Thyroid gland (tissue), 4 donors: Measurements from ENCODE around the gene POU6F2. TPM values are rescaled to one million over a fixed set of nuclear protein-coding genes. Genes with fewer than 3 reads are reported as not detected.

ENCODE experiments used
- DNase-seq, 2 donors: peaks; one replicate each; pipeline ENCODE4 v3.0.0-alpha.2; 2019
- H3K27ac ChIP-seq, 3 donors: fragments of 200-600 bp; sonication (generic); 1 replicate in 2 of 3; 2 replicates in 1 of 3; pipeline ENCODE4 v1.5.1; 2016 to 2019; ENCODE audit warnings: mild to moderate bottlenecking in 1 of 3, moderate library complexity in 1 of 3
- H3K27me3 ChIP-seq: fragments of 200-600 bp; sonication (generic); one replicate; pipeline ENCODE4 v1.5.1; 2019
- H3K36me3 ChIP-seq, 2 donors: fragments of 200-600 bp; sonication (generic); one replicate each; pipeline ENCODE4 v1.5.1; 2016 to 2019
- H3K4me1 ChIP-seq, 2 donors: fragments of 200-600 bp; sonication (generic); one replicate each; pipeline ENCODE4 v1.5.1; 2017 to 2019
- H3K4me3 ChIP-seq, 3 donors: fragments of 200-600 bp; sonication (generic); replicated peaks in 1 of 3; 1 replicate in 2 of 3; 2 replicates in 1 of 3; pipeline ENCODE4 v1.5.1; 2016; ENCODE audit warnings: mild to moderate bottlenecking in 1 of 3
- H3K9me3 ChIP-seq: fragments of 200-600 bp; sonication (generic); one replicate; pipeline ENCODE4 v1.5.1; 2017
- POLR2A ChIP-seq, 2 donors: fragments of 450-650 bp; IDR thresholded peaks; one replicate each; pipeline ENCODE4 v1.6.1; 2017; ENCODE audit warnings: antibody characterized with exemption in 2 of 2, mild to moderate bottlenecking in 2 of 2, moderate library complexity in 1 of 2
- WGBS, 2 donors: methylation state at CpG; one replicate each; pipeline ENCODE4 v1.1.5; 2017; 5-methylcytosine and 5-hydroxymethylcytosine counted together
- intact Hi-C: fragments of 100-400 bp; cut with DNase I; formaldehyde crosslinking; loops from one replicate; pipeline ENCODE4 v1.15.1; 2023
- total RNA-seq, 4 donors: library from RNA; depleted of rRNA; stranded (reverse); fragments of >200 nt; gene quantifications; one replicate each; pipeline ENCODE4 v1.2.3, GENCODE V29; 2016
- TF ChIP-seq, protein P1 (sequence below), 6 experiments: fragments of 200-600 bp in 3 of 6; fragments of 450-650 bp in 3 of 6; sonication (generic) in 3 of 6; IDR thresholded peaks; one replicate each; pipeline ENCODE4 v1.5.1; 2016 to 2019; ENCODE audit warnings: antibody characterized with exemption in 6 of 6, mild to moderate bottlenecking in 2 of 6, inconsistent platforms in 1 of 6, moderate library complexity in 1 of 6

The POU6F2 gene
- total RNA-seq, 4 donors from 2014 or later, result 0.33 TPM; not detected in 3

DNA sequence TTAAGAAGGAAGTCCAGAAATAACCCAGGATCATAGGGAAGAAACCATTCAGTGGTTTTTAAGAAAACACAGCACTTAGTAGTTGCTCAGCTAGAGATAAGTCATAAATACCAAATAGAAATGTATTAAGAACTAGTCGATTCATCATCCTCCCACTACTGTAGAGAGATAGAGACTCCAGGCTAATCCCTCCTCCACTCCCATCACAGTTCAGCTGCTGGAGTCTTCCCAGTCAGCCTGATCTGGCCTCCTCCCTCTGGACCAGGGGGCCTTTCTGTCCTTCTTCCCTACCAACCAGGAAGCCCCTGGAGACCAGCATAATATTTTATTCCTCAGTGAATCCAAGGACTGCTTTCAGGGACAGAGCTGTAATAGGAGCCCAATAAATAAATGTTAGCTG lies 294.4 kb downstream of the POU6F2 start:
- no peaks in the 10 kb centered on the region for H3K4me1 ChIP-seq
- 67 to 81% methylated on average over 1 of the region's 1 CpG for WGBS, 2 donors
- H3K27ac ChIP-seq, result no peak overlapping the region

DNA sequence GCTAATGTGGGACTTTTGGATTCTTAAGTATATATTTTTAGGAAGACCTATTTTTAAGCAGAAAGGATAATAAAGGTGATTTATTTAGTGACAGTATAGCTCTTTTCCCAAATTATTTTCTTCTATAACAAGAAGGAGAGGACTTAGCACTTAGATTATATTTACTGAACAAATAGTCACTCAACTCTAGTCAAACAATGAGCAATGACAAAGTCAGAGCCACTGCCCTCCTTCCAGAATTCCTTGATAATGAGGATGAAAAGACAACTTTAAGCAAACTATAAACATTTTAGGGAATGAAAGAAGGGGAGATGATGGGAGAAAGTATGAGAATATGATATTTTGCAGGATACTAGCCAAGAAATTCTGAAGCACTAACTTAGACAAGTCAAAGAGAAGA lies 295.0 kb downstream of the POU6F2 start:
- no peak for TF ChIP-seq POLR2A (IDR thresholded peaks at IDR 0.05)
- TF ChIP-seq, protein P1, sequence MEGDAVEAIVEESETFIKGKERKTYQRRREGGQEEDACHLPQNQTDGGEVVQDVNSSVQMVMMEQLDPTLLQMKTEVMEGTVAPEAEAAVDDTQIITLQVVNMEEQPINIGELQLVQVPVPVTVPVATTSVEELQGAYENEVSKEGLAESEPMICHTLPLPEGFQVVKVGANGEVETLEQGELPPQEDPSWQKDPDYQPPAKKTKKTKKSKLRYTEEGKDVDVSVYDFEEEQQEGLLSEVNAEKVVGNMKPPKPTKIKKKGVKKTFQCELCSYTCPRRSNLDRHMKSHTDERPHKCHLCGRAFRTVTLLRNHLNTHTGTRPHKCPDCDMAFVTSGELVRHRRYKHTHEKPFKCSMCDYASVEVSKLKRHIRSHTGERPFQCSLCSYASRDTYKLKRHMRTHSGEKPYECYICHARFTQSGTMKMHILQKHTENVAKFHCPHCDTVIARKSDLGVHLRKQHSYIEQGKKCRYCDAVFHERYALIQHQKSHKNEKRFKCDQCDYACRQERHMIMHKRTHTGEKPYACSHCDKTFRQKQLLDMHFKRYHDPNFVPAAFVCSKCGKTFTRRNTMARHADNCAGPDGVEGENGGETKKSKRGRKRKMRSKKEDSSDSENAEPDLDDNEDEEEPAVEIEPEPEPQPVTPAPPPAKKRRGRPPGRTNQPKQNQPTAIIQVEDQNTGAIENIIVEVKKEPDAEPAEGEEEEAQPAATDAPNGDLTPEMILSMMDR (IDR thresholded peaks at IDR 0.05), result no peak
- H3K27me3 ChIP-seq, result no peaks in the 10 kb centered on the region
- H3K4me1 ChIP-seq, result no peaks in the 10 kb centered on the region
- H3K4me3 ChIP-seq, result no peak overlapping the region
- no peak overlapping the region for H3K27ac ChIP-seq
- H3K9me3 ChIP-seq, result no peaks in the 10 kb centered on the region
- H3K36me3 ChIP-seq, result no peaks in the 10 kb centered on the region
- no peak for DNase-seq
- intact Hi-C loops, result no loop called here

More for the DNA sequence above, 294.4 kb downstream of the POU6F2 start:
- Histone ChIP-seq H3K9me3 (no peaks in the 10 kb centered on the region), H3K36me3 (no peaks in the 10 kb centered on the region), H3K27me3 (no peaks in the 10 kb centered on the region), H3K4me3 (no peak overlapping the region)
- DNase-seq, result no peak
- intact Hi-C loops, result no loop called here
- TF ChIP-seq, protein P1 (IDR thresholded peaks at IDR 0.05), result no peak
- no peak for TF ChIP-seq POLR2A (IDR thresholded peaks at IDR 0.05)

DNA sequence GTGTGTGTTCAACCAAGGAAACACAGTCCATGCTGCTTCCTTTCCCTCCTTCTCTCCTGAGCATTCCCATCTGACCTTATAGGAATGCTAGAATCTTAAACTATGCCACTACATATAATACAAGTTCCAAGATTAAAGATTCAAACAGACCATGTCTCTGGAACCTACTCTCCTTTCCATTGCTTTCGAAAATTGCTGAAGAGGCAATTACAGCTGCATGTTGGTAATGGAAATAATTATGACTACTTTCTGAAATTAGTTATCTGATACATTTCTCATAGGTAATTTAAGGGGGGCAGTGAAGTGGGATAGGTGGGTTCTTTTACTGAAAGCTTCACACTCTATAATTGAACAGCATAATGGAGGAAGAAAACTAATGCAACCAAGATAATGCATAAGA lies 302.6 kb downstream of the POU6F2 start:
- DNase-seq, result no peak
- no peaks in the 10 kb centered on the region for H3K27me3 ChIP-seq
- no peak overlapping the region for H3K27ac ChIP-seq
- TF ChIP-seq, protein P1 (IDR thresholded peaks at IDR 0.05), result no peak
- no peak for TF ChIP-seq POLR2A (IDR thresholded peaks at IDR 0.05)
- no peak overlapping the region for H3K4me3 ChIP-seq
- intact Hi-C loops, result no loop called here
- no peaks in the 10 kb centered on the region for H3K36me3 ChIP-seq
- 0% methylated on average over 1 of the region's 1 CpG for WGBS, 2 donors
- no peaks in the 10 kb centered on the region for H3K4me1 ChIP-seq
- no peaks in the 10 kb centered on the region for H3K9me3 ChIP-seq

DNA sequence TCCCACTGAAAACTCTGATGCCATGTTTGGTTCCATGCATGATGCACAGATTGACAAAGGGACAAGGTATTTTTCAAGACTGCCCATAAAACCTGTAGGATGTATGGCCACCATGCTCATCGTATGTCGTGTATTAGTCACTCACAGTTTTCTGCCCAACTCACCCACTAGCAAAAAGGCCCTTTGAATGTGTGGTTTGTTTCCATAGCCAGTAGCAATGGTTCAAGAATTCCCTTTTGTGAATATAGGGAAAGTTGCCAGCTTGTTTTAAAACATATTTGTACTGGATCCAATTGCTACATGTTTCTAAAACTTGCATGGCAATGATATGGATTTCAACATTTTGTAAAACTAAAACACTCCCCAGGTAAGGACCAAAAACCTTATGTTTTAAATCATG lies 307.5 kb downstream of the POU6F2 start:
- no peak for DNase-seq
- H3K4me1 ChIP-seq, result no peaks in the 10 kb centered on the region
- no peaks in the 10 kb centered on the region for H3K27me3 ChIP-seq
- H3K4me3 ChIP-seq, result no peak overlapping the region
- intact Hi-C loops, result no loop called here
- H3K9me3 ChIP-seq, result no peaks in the 10 kb centered on the region
- H3K36me3 ChIP-seq, result no peaks in the 10 kb centered on the region
- H3K27ac ChIP-seq, result no peak overlapping the region
- TF ChIP-seq, protein P1 (IDR thresholded peaks at IDR 0.05), result no peak
- TF ChIP-seq POLR2A (IDR thresholded peaks at IDR 0.05), result no peak
- 46 to 50% methylated on average over 2 of the region's 2 CpGs for WGBS, 2 donors

DNA sequence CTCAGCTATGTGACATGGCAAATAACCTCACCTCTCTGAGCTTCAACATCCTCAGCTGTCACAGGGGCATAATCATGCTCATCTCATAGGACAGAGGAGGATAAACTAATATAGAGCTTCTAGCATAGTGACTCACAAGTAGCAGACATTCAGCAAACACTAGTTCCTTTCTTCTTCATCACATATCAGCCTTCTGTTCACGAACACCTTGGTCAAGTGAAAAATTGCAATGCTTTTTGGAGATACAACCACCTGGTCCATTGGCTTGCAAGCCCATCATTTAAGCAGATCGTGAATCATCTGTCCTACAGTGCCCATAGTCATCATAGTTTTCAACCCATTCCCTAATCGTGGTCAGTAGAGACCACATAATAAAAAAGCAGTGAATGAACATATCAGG lies 310.6 kb downstream of the POU6F2 start:
- DNase-seq, result no peak
- 83 to 88% methylated on average over 3 of the region's 3 CpGs for WGBS, 2 donors
- TF ChIP-seq, protein P1 (IDR thresholded peaks at IDR 0.05), result no peak
- TF ChIP-seq POLR2A (IDR thresholded peaks at IDR 0.05), result no peak

More for the DNA sequence above, 310.6 kb downstream of the POU6F2 start:
- Histone ChIP-seq H3K4me3 (no peak overlapping the region), H3K9me3 (no peaks in the 10 kb centered on the region), H3K27ac (no peak overlapping the region), H3K36me3 (no peaks in the 10 kb centered on the region), H3K27me3 (no peaks in the 10 kb centered on the region), H3K4me1 (no peaks in the 10 kb centered on the region)
- intact Hi-C loops, result no loop called here
